Dermis lymphatic vessel endothelial cell (primary cell): ENCODE results near the gene IPO13. TPM values are rescaled to one million over a fixed set of nuclear protein-coding genes. Genes with fewer than 3 reads are reported as not detected.

Experiments
- total RNA-seq: library from RNA; depleted of rRNA; stranded (reverse); fragments of >200 nt; gene quantifications from 2 replicates; pipeline ENCODE4 v1.2.1, GENCODE V29; 2014

The IPO13 gene, protein sequence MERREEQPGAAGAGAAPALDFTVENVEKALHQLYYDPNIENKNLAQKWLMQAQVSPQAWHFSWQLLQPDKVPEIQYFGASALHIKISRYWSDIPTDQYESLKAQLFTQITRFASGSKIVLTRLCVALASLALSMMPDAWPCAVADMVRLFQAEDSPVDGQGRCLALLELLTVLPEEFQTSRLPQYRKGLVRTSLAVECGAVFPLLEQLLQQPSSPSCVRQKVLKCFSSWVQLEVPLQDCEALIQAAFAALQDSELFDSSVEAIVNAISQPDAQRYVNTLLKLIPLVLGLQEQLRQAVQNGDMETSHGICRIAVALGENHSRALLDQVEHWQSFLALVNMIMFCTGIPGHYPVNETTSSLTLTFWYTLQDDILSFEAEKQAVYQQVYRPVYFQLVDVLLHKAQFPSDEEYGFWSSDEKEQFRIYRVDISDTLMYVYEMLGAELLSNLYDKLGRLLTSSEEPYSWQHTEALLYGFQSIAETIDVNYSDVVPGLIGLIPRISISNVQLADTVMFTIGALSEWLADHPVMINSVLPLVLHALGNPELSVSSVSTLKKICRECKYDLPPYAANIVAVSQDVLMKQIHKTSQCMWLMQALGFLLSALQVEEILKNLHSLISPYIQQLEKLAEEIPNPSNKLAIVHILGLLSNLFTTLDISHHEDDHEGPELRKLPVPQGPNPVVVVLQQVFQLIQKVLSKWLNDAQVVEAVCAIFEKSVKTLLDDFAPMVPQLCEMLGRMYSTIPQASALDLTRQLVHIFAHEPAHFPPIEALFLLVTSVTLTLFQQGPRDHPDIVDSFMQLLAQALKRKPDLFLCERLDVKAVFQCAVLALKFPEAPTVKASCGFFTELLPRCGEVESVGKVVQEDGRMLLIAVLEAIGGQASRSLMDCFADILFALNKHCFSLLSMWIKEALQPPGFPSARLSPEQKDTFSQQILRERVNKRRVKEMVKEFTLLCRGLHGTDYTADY
- total RNA-seq, result 5.7 and 6.3 TPM in 2 replicates

DNA sequence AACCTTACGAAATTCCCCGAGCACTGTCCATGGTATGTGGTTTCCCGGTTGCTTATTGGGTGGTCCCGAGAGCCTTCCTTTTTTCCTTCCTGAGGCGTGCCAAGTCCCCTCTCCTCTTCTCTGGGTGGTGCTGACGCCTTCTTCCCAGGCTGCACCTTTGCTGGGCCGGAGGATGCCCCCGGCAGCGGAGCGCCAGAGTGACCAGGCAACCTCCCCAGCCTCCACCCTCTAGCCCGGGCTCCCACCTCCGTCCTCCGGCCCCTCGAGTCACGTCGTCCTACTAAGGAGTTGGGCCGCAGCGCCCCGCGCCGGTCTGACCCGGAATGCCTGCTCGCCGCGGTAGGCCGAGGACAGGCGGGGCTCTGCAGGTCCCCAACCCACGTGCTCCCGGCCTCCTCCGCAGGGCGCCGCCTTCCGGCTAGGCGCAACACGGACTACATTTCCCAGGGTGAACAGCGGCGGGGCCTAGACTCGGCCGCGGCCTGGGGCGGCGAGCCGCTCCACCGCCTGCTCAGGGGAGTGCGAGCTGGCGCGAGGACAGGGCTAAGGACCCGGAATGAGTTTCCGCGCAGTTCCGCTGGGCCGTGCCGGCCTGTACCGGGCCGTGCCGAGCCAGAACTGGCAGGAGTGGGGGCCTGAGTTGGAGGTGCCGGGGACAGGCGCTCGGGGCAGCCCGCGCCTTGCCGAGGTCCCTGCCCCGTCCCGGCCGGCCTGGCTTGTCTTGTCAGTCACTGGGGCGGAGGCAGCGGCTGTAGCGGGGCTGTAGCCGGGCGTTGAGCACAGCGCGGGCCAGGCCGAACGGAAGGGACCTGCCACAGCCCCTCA, at the start of gene IPO13:
Gene IPO13, plus strand, starts transcription at position 715 of the 825 bp plus-strand sequence. CDS start 651 bp downstream, outside the sequence.

DNA sequence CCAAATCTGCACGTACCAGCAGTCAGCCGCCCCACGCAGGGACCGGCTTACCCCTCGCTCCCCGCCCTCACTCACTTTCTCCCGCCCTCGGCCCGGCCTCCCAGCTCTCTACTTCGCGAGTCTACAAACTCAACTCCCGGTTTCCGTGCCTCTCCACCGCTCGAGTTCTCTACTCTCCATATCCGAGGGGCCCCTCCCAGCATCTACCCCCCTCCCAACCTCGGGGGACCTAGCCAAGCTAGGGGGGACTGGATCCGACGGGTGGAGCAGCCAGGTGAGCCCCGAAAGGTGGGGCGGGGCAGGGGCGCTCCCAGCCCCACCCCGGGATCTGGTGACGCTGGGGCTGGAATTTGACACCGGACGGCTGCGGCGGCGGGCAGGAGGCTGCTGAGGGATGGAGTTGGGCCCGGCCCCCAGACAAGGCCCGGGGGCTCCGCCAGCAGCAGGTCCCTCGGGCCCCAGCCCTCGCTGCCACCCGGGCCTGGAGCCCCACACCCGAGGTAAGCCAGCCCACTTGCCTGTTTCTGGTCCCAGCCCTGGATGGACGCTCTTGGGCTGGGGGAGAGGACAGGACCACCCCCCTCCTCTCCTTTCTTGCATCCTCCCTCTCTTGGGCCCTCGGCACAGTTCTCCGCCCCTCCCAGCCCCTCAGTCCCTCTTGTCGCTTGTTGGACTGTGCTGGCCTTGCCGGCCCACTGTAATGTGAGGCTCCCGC, 13.2 kb upstream of the IPO13 start, which contains the start of gene ARTN:
Gene ARTN, plus strand, starts transcription at position 416 of the 715 bp plus-strand sequence. CDS start 1,856 bp downstream, outside the sequence.

DNA sequence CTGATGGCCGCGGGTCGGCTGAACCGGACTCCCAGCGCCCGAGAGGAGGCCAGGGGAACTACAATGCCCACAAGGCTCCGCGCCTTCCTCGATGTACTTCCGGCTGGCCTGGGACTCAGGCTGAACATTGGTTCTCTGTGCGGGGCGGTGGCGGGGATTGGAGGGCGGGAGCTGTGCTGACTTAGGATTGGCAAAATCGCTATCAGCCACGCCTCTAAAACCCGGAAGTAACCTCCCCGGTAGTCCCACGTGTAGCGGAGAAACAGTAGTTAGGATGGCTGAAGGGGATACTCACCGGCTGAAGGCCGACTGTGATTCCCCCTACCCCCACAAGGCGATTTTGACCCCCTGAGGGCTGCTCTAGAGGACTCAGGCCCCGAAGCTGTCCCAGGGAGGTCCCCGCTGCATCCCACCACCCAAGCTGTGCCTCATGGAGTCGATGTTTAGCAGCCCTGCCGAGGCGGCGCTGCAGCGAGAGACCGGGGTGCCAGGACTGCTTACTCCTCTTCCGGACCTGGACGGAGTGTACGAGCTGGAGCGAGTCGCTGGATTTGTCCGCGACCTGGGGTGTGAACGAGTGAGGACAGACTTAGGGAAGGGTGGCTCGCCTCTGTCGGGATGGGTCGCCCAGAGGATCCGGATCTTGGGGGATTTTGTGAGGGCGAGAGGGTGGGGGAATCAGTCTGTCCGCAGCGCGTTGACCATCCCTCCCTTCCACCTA, 23.2 kb downstream of the IPO13 start, which contains the start of gene DPH2:
Gene DPH2, plus strand, starts transcription at position 265 of the 721 bp plus-strand sequence. Its CDS starts 166 bp downstream, at position 431.

DNA sequence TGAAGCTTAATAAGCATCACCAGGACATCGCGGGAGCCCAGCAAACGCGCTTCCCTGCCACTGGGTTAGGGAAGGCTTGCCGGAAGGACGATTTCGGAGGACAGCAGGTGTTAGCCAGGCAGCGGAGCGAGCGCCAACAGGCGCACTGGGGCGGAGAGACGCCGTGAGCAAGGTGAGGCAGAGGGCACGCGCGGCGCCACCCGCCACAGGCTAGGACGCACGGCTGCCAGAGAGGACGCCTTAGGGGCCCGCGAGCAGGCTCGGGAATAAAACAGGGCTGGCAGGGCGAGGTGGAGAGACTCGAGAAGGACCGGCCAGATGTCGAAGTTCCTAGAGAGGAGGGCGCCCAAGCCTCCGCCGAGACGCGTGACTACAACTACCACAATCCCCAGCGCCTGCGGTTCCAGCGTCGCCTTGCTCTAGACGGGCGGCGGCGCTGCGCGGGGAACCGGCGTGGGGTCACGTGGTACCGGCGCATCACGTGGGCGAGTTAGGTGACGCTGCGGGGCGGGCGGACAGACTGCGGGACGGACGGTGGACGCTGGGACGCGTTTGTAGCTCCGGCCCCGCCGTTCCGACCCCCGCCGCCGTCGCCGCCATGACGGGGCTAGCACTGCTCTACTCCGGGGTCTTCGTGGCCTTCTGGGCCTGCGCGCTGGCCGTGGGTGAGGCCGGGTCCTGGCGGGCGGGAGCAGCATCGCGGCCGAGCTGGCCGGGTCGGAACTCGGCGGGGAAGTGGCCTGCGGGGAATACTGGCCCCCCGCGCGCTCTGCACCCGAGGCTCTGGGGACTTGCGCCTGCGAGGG, 27.9 kb downstream of the IPO13 start, which contains the start of gene ATP6V0B:
Gene ATP6V0B, plus strand, starts transcription at position 518 of the 806 bp plus-strand sequence. Its CDS starts 81 bp downstream, at position 599.

DNA sequence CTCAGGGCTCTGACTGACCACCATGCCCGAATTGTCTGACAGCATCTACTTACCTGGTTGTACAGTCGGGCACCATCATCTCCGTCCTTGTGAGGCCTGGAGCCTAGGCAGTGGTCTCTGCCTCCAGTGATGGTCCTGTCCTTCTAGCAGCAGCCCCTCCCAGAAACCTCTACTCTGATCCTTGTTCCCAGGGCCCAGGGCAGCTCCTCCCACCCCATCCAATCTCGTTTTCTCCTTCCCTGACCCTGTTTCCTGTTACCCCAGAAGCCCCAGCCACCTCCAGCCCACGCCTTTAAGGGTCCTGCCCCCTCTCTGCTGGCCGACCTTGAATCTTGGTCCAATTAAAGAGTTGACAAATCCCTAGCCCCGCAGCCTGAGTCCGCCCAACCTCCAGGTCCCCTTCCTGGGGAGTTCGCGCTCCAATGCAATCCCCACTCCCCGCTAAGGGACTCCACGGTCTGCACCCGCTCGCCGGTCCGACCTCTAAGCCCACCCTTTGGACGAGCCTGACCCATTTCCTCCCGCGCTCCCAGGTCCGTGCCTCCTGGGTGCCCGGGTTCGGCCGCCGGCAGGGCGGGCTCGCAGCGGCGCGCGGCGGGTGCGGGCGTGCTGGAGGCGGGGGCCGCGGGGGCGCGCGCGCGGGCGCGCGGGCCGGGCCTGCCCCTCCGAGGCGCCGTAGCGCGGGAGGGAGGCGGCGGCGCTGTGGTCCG, 32.0 kb downstream of the IPO13 start, which contains the start of gene B4GALT2:
Gene B4GALT2, plus strand, starts transcription at position 660 of the 710 bp plus-strand sequence. CDS start 1,951 bp downstream, outside the sequence.

DNA sequence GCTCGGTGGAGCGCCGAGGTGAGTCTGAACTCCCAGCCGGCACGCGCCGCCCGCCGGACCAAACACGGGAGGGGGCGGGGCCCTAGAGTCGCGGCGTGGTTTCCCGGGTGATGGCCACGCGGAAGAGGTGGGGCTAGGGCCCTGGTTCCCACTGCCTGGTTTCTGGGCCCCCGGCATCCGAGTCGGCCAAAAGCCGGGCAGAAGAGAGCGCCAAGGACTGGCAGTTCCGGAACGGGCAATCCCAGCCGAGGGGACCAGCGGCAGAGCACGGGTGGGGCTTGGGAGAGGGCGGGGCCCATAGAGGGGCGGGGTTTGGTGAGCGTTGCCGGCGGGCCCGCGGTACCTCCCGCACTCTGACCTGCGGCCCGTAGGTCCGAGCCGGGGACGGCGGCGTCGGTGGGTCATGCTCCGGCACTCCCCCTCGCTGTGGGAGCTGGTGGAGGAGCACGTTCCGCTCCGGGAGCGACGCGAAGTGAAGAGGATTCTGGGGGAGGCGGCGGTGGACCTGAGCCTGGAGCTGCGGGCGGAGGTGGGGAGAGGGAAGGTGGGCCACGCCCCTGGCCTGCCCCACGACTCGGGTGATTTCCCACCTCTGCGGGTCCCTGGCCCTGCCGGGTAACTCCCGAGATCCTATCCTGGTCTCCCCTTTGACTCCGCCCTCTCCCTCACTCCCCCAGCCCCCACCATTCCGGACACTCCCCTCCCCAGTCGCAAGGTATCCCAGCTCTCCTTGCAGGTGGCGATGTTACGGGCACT, 44.9 kb downstream of the IPO13 start, which contains the start of gene CCDC24:
Gene CCDC24, plus strand, starts transcription at position 124 of the 756 bp plus-strand sequence. Its CDS starts 280 bp downstream, at position 404.

Other genes with a start within 250 kb of the IPO13 start
- gene ST3GAL3, start 239.4 kb upstream of the IPO13 start, total RNA-seq, result 6.1 and 6.8 TPM in 2 replicates
- gene ARTN, start 13.1 kb upstream of the IPO13 start, total RNA-seq, result not detected in 2 replicates
- gene DPH2, start 23.1 kb downstream of the IPO13 start, total RNA-seq, result 12.7 and 14.0 TPM in 2 replicates
- gene ATP6V0B, start 28.0 kb downstream of the IPO13 start, total RNA-seq, result 107 and 117 TPM in 2 replicates
- gene B4GALT2, start 32.3 kb downstream of the IPO13 start, total RNA-seq, result 35.9 and 39.6 TPM in 2 replicates
- gene CCDC24, start 44.6 kb downstream of the IPO13 start, total RNA-seq, result 0.43 and 0.60 TPM in 2 replicates
- 0.09 and 0.22 TPM in 2 replicates for gene SLC6A9, start 84.5 kb downstream of the IPO13 start, total RNA-seq
- gene KLF17, start 171.9 kb downstream of the IPO13 start, total RNA-seq, result not detected in 2 replicates
- gene KLF18, start 194.7 kb downstream of the IPO13 start, total RNA-seq, result not detected in 2 replicates